ENCODE results near the gene SUPV3L1.

DNA sequence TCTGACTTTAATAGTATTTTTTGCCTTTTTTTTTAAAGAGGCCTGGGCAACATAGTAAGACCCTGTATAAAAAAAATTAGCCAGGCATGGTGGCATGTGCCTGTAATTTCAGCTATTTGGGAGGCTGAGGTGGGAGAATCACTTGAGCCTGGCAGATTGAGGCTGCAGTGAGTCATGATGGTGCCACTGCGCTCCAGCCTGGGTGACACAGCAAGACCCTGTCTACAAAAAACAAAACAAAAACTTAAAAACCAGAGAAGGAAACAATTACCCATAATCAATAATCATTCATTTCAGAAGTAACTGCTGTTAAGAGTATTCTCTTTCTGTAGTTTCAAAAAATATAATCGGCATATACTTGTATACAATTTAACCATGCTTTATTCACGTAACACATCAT is 28.1 kb upstream of the SUPV3L1 start:
- TF ChIP-seq, protein P1, sequence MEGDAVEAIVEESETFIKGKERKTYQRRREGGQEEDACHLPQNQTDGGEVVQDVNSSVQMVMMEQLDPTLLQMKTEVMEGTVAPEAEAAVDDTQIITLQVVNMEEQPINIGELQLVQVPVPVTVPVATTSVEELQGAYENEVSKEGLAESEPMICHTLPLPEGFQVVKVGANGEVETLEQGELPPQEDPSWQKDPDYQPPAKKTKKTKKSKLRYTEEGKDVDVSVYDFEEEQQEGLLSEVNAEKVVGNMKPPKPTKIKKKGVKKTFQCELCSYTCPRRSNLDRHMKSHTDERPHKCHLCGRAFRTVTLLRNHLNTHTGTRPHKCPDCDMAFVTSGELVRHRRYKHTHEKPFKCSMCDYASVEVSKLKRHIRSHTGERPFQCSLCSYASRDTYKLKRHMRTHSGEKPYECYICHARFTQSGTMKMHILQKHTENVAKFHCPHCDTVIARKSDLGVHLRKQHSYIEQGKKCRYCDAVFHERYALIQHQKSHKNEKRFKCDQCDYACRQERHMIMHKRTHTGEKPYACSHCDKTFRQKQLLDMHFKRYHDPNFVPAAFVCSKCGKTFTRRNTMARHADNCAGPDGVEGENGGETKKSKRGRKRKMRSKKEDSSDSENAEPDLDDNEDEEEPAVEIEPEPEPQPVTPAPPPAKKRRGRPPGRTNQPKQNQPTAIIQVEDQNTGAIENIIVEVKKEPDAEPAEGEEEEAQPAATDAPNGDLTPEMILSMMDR (conservative IDR thresholded peaks at IDR 0.05; ENCODE audit: low read depth, low read length): no peak
- TF ChIP-seq EZH2 (IDR thresholded peaks at IDR 0.05; ENCODE audit: borderline replicate concordance, low read depth, low read length, poor library complexity, severe bottlenecking): no peak
